ENCODE results near the gene CKS2.
"Not testable (repeated sequence)": the region's sequence is repeated elsewhere in the genome, so short reads cannot be mapped to it uniquely, and the experiment has no call there.

CKS2 gene

DNA sequence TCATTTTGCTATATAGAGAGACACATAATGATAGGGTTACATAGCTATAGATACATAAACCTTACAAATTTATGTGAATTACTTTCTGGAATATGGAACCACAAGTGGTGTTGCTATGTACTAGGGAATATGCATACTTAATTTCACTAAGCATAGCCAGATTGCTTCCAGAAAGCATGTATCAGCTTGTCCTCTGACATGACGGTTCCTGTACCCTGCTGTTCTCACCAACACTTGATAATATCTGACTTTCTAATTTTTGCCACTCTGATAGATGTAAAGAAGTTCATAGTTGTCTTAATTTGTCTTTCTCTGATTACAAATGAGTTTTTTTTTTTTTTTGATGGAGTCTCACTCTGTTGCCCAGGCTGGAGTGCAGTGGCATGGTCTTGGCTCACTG lies 18.0 kb upstream of the CKS2 start:
- Mint-ChIP-seq H3K9me3 (peaks cover 15% of the 10 kb centered on the region), H3K27me3 (ENCODE audit: low read depth) (no peaks in the 10 kb centered on the region), H3K27ac (no peak overlapping the region), H3K4me1 (no peaks in the 10 kb centered on the region), H3K4me3 (no peak overlapping the region), H3K36me3 (ENCODE audit: low read depth) (no peaks in the 10 kb centered on the region)
- TF ChIP-seq, protein P1, sequence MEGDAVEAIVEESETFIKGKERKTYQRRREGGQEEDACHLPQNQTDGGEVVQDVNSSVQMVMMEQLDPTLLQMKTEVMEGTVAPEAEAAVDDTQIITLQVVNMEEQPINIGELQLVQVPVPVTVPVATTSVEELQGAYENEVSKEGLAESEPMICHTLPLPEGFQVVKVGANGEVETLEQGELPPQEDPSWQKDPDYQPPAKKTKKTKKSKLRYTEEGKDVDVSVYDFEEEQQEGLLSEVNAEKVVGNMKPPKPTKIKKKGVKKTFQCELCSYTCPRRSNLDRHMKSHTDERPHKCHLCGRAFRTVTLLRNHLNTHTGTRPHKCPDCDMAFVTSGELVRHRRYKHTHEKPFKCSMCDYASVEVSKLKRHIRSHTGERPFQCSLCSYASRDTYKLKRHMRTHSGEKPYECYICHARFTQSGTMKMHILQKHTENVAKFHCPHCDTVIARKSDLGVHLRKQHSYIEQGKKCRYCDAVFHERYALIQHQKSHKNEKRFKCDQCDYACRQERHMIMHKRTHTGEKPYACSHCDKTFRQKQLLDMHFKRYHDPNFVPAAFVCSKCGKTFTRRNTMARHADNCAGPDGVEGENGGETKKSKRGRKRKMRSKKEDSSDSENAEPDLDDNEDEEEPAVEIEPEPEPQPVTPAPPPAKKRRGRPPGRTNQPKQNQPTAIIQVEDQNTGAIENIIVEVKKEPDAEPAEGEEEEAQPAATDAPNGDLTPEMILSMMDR (IDR thresholded peaks at IDR 0.05; ENCODE audit: unreplicated experiment in 3 of 3) = no peak

DNA sequence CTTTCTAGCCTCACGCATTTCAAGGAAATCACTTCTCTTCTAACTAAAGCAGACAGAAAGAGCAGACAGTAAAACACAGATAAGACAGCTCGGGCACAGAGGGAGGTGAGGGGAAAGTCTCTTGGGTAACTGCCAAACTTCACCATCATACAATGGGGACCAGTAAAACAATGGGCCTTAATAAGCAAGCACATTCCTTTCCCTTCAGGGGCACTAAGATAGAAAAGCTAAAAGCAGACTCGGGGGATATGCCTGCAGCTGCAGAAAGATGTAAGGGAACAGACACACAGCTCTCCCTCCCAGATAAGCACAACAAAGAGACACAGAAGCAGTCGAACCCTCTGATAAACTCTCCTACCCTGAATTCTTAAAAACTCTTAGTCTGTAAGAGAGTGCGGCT lies 15.6 kb upstream of the CKS2 start:
- Mint-ChIP-seq H3K4me1 (no peaks in the 10 kb centered on the region), H3K36me3 (ENCODE audit: low read depth) (no peaks in the 10 kb centered on the region), H3K27me3 (ENCODE audit: low read depth) (peaks cover 4% of the 10 kb centered on the region), H3K9me3 (peaks cover 15% of the 10 kb centered on the region), H3K4me3 (no peak overlapping the region), H3K27ac (no peak overlapping the region)
- TF ChIP-seq, protein P1 (IDR thresholded peaks at IDR 0.05; ENCODE audit: unreplicated experiment in 3 of 3) = no peak

DNA sequence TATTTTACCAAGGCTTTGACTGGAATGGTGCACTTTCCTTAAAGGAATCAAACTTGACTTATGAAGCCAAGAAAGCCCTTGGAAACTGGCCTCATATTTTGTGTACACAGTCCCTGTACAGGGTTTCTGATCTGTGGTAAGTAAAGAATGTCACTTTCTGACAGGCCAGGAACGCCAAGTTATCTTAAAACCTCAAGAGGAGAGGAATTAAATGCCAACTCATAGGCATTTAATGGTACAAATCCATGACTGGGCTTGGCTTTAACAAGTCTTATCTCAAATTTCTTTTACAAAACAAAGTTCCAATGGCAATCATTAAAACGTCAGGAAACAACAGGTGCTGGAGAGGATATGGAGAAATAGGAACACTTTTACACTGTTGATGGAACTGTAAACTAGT lies 9.0 kb upstream of the CKS2 start:
- not testable (repeated sequence) for H3K27ac Mint-ChIP-seq; H3K4me3 Mint-ChIP-seq; H3K27me3 Mint-ChIP-seq (ENCODE audit: low read depth); H3K9me3 Mint-ChIP-seq; H3K4me1 Mint-ChIP-seq
- peaks cover 11% of the 10 kb centered on the region for H3K36me3 Mint-ChIP-seq (ENCODE audit: low read depth)

DNA sequence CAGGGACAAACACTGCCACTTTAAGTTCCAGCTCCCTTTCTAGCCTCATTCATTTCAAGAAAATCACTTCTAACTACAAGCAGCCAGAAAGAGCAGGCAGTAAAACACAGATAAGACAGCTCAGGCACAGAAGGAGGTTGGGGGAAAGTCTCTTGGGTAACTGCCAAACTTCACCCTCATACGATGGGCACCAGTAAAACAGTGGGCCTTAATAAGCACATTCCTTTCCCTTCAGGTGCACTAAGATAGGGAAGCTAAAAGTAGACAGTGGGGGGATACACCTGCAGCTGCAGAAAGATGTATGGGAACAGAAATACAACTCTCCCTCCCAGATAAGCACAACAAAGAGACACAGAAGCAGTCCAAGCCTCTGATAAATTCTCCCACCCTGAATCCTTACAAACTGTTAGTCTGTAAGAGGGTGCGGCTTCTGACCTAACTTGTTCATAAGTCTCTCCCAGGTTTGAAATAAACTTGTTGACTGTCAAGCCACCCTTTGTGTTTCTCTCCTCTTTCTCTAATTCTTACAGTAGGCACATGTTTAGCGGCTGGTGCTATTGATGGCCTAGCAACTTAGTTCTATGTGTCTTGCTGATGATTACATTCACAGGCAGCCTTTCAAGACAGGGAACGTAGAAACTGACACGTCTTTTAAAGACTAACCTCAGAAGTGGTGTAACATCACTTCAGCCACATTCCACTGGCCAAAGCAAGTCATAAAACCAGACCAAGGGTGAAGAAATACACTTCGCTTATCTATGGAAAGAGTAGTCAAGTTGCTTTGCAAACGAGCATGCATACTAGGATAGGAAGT lies 6.8 kb upstream of the CKS2 start:
- TF ChIP-seq, protein P1 (IDR thresholded peaks at IDR 0.05; ENCODE audit: unreplicated experiment in 3 of 3) = no peak
- H3K9me3 Mint-ChIP-seq = no peaks in the 10 kb centered on the region
- no peak overlapping the region for H3K4me3 Mint-ChIP-seq
- H3K36me3 Mint-ChIP-seq (ENCODE audit: low read depth) = peaks cover 15% of the 10 kb centered on the region
- H3K27me3 Mint-ChIP-seq (ENCODE audit: low read depth) = peaks cover 4% of the 10 kb centered on the region
- peaks cover 5% of the 10 kb centered on the region for H3K4me1 Mint-ChIP-seq
- H3K27ac Mint-ChIP-seq = no peak overlapping the region

DNA sequence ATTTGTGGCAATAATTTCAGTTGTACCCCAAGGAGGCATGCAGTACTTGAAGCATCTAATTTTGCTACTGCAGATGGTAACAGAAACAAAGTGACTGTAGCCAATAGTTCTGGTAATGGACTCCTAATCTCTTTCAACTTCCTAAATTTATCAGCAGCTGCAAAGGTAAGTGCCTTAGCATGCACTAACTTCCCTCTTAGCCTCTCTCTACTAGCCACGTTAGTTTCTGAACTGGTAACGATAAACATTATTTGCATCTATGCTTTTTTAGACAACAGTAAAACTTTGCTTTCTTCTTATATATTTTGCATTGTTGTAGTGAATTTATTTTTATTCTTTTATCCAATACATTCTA lies 6.2 kb upstream of the CKS2 start:
- H3K27ac Mint-ChIP-seq = no peak overlapping the region
- peaks cover 4% of the 10 kb centered on the region for H3K27me3 Mint-ChIP-seq (ENCODE audit: low read depth)
- peaks cover 15% of the 10 kb centered on the region for H3K36me3 Mint-ChIP-seq (ENCODE audit: low read depth)
- H3K9me3 Mint-ChIP-seq = no peaks in the 10 kb centered on the region
- H3K4me1 Mint-ChIP-seq = peaks cover 5% of the 10 kb centered on the region
- TF ChIP-seq, protein P1 (IDR thresholded peaks at IDR 0.05; ENCODE audit: unreplicated experiment in 3 of 3) = no peak
- no peak overlapping the region for H3K4me3 Mint-ChIP-seq

DNA sequence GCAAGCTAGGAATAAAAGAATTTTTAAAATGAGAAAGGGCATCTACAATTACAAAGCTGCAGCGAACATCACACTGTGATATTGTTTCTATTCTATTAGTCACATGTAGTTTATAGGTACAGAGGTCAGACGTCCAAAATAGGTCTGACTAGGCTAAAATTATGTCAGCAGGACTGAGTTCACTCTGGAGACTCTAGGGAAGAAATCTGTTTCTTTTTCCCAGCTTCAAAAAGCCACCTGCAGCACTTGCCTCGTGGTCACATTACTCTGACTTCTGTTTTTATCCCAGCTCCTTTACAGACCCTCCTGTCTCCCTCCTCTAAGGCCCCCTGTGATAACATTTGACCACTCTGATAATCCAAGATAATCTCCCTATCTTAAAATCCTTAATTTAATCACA lies 5.1 kb upstream of the CKS2 start:
- TF ChIP-seq, protein P1 (IDR thresholded peaks at IDR 0.05; ENCODE audit: unreplicated experiment in 3 of 3) = no peak
- Mint-ChIP-seq H3K4me1 (peaks cover 5% of the 10 kb centered on the region), H3K27me3 (ENCODE audit: low read depth) (no peaks in the 10 kb centered on the region), H3K9me3 (no peaks in the 10 kb centered on the region), H3K36me3 (ENCODE audit: low read depth) (peaks cover 15% of the 10 kb centered on the region), H3K27ac (no peak overlapping the region), H3K4me3 (no peak overlapping the region)
